Measurements from ENCODE around the gene TOR2A. TPM values are rescaled to one million over a fixed set of nuclear protein-coding genes. Genes with fewer than 3 reads are reported as not detected.
A peak's percentile ranks its signal among the peaks of the same experiment; 100 is the strongest.

Gene TOR2A
- total RNA-seq, 1 donor, result 4.7 TPM

GRCh38 chr9:127742435-127743088 lies 7.5 kb upstream of the TOR2A start:
- Histone ChIP-seq H3K4me2 (ENCODE audit: insufficient read depth, low read length) (peak overlapping the region; percentile 36), H3K27ac (ENCODE audit: low read depth, low read length) (no peak overlapping the region), H2AFZ (ENCODE audit: low read length) (no peak overlapping the region), H3K79me2 (ENCODE audit: insufficient read depth, low read length) (no peaks in the 10 kb centered on the region), H3K4me3 (ENCODE audit: insufficient read depth, low read length) (peak overlapping the region; percentile 22), H3K36me3 (ENCODE audit: insufficient read depth, low read length) (no peaks in the 10 kb centered on the region), H3K9me3 (ENCODE audit: low read depth, low read length) (no peaks in the 10 kb centered on the region), H3K27me3 (ENCODE audit: insufficient read depth, low read length) (no peaks in the 10 kb centered on the region), H3K4me1 (ENCODE audit: insufficient read depth, low read length) (peaks cover 8% of the 10 kb centered on the region), H4K20me1 (ENCODE audit: insufficient read depth, low read length) (no peaks in the 10 kb centered on the region)
- TF ChIP-seq CTCF (IDR thresholded peaks at IDR 0.05; ENCODE audit: extremely low read depth, low read depth, low read length), result no peak
- peak; percentile 93 for DNase-seq (ENCODE audit: insufficient read length, low spot score, missing footprints)

- Histone ChIP-seq H2AFZ (ENCODE audit: low read length) (no peak overlapping the region), H3K4me2 (ENCODE audit: insufficient read depth, low read length) (peak overlapping the region; percentile 36), H3K27ac (ENCODE audit: low read depth, low read length) (no peak overlapping the region), H4K20me1 (ENCODE audit: insufficient read depth, low read length) (no peaks in the 10 kb centered on the region), H3K79me2 (ENCODE audit: insufficient read depth, low read length) (no peaks in the 10 kb centered on the region), H3K4me3 (ENCODE audit: insufficient read depth, low read length) (no peak overlapping the region), H3K27me3 (ENCODE audit: insufficient read depth, low read length) (no peaks in the 10 kb centered on the region), H3K9me3 (ENCODE audit: low read depth, low read length) (no peaks in the 10 kb centered on the region), H3K36me3 (ENCODE audit: insufficient read depth, low read length) (no peaks in the 10 kb centered on the region), H3K4me1 (ENCODE audit: insufficient read depth, low read length) (peaks cover 8% of the 10 kb centered on the region)
- no peak for DNase-seq (ENCODE audit: insufficient read length, low spot score, missing footprints)
- TF ChIP-seq CTCF (IDR thresholded peaks at IDR 0.05; ENCODE audit: extremely low read depth, low read depth, low read length), result no peak
Observed at GRCh38 chr9:127741831-127742434, 6.8 kb upstream of the TOR2A start.

- Histone ChIP-seq H3K27me3 (ENCODE audit: insufficient read depth, low read length) (no peaks in the 10 kb centered on the region), H3K4me2 (ENCODE audit: insufficient read depth, low read length) (peak overlapping the region; percentile 57), H4K20me1 (ENCODE audit: insufficient read depth, low read length) (no peaks in the 10 kb centered on the region), H3K4me1 (ENCODE audit: insufficient read depth, low read length) (peaks cover 12% of the 10 kb centered on the region), H3K36me3 (ENCODE audit: insufficient read depth, low read length) (no peaks in the 10 kb centered on the region), H3K9me3 (ENCODE audit: low read depth, low read length) (no peaks in the 10 kb centered on the region), H3K4me3 (ENCODE audit: insufficient read depth, low read length) (no peak overlapping the region), H3K79me2 (ENCODE audit: insufficient read depth, low read length) (no peaks in the 10 kb centered on the region), H2AFZ (ENCODE audit: low read length) (no peak overlapping the region), H3K27ac (ENCODE audit: low read depth, low read length) (peak overlapping the region; percentile 28)
- no peak for TF ChIP-seq CTCF (IDR thresholded peaks at IDR 0.05; ENCODE audit: extremely low read depth, low read depth, low read length)
- DNase-seq (ENCODE audit: insufficient read length, low spot score, missing footprints), result no peak
Observed at GRCh38 chr9:127739614-127740330, 4.7 kb upstream of the TOR2A start.

GRCh38 chr9:127738666-127739065 lies 3.6 kb upstream of the TOR2A start:
- Histone ChIP-seq H3K79me2 (ENCODE audit: insufficient read depth, low read length) (peaks cover 4% of the 10 kb centered on the region), H3K36me3 (ENCODE audit: insufficient read depth, low read length) (no peaks in the 10 kb centered on the region), H4K20me1 (ENCODE audit: insufficient read depth, low read length) (no peaks in the 10 kb centered on the region), H3K4me1 (ENCODE audit: insufficient read depth, low read length) (peaks cover 18% of the 10 kb centered on the region), H3K9me3 (ENCODE audit: low read depth, low read length) (no peaks in the 10 kb centered on the region), H2AFZ (ENCODE audit: low read length) (no peak overlapping the region), H3K4me3 (ENCODE audit: insufficient read depth, low read length) (no peak overlapping the region), H3K4me2 (ENCODE audit: insufficient read depth, low read length) (no peak overlapping the region), H3K27ac (ENCODE audit: low read depth, low read length) (no peak overlapping the region), H3K27me3 (ENCODE audit: insufficient read depth, low read length) (no peaks in the 10 kb centered on the region)
- no peak for TF ChIP-seq CTCF (IDR thresholded peaks at IDR 0.05; ENCODE audit: extremely low read depth, low read depth, low read length)
- no peak for DNase-seq (ENCODE audit: insufficient read length, low spot score, missing footprints)

Measured in osteoblast (primary cell).